H1 (cell line): ENCODE results near the gene SMIM41. TPM values are rescaled to one million over a fixed set of nuclear protein-coding genes. Genes with fewer than 3 reads are reported as not detected.

ENCODE experiments used
- CREB1 ChIP-seq: IDR thresholded peaks from 2 replicates; pipeline ENCODE4 v1.6.1; 2012; ENCODE audit warnings: inconsistent platforms
- GABPA ChIP-seq: IDR thresholded peaks from 2 replicates; pipeline ENCODE4 v1.6.1; 2011; ENCODE audit warnings: mild to moderate bottlenecking, low read length, moderate library complexity, borderline replicate concordance; ENCODE audit not compliant: insufficient read depth
- KDM1A ChIP-seq: fragments of 200-600, 300-600 bp; sonication (generic); IDR thresholded peaks from 2 replicates; pipeline ENCODE4 v1.7.1; 2016; ENCODE audit warnings: mild to moderate bottlenecking, low read length, borderline replicate concordance
- KDM4A ChIP-seq: IDR thresholded peaks from one replicate; pipeline ENCODE4 v1.7.1; 2012; ENCODE audit warnings: low read depth, mild to moderate bottlenecking, moderate library complexity, low read length, inconsistent platforms; ENCODE audit not compliant: severe bottlenecking
- polyA plus RNA-seq, 7 experiments: library from polyadenylated mRNA; depleted of rRNA in 3 of 7; stranded (reverse) in 5 of 7; unstranded in 2 of 7; fragments of >200 nt in 5 of 7; fragments of 200-250 nt in 2 of 7; gene quantifications; 1 replicate in 5 of 7; 2 replicates in 1 of 7; 4 replicates in 1 of 7; pipeline versions ENCODE4 v1.2.1 to v1.2.3, GENCODE V29; 2011 to 2013; ENCODE audit warnings: missing spikeins in 2 of 7, mixed read lengths in 2 of 7
- total RNA-seq: library from RNA; stranded (reverse); fragmentation: NEBNext Ultra II Directional; extraction: Animal tissue kit (Norgen Biotek cat#: 25700); gene quantifications from 2 replicates; pipeline ENCODE4 v1.2.1, GENCODE V29; 2021

Gene SMIM41
- total and polyA plus RNA-seq, 2 of the 8 experiments (the other 6 are each of a cell fraction or from before 2014, with no cell fraction given): 0.28 to 0.98 TPM

GRCh38 chr12:52151153-52151836 is 71.8 kb downstream of the SMIM41 start (continued):
- TF ChIP-seq GABPA (no peak), KDM1A (no peak), CREB1 (no peak), KDM4A (no peak)
- TF ChIP-seq, all 59 proteins: peak for 0
